SIG-M5 (cell line): Measurements from ENCODE around the gene SEC23B.
"Not testable (repeated sequence)": the region's sequence is repeated elsewhere in the genome, so short reads cannot be mapped to it uniquely, and the experiment has no call there.

ENCODE experiments used
- DNase-seq: peaks from one replicate; lab custom pipeline; 2025; lab: John Stamatoyannopoulos, UW

The SEC23B gene

DNA sequence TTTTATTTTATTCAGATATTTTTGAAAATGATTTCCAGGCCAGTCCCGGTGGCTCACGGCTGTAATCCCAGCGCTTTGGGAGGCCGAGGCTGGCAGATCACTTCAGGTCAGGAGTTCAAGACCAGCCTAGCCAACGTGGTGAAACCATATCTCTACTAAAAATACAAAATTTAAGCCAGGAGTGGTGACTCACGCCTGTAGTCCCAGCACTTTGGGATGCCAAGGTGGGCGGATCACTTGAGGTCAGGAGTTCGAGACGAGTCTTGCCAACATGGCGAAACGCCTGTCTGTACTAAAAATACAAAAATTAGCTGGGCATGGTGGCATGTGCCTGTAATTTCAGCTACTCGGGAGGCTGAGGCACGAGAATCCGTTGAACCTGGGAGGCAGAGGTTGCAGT is 19.0 kb downstream of the SEC23B start:
- not testable (repeated sequence) for DNase-seq

DNA sequence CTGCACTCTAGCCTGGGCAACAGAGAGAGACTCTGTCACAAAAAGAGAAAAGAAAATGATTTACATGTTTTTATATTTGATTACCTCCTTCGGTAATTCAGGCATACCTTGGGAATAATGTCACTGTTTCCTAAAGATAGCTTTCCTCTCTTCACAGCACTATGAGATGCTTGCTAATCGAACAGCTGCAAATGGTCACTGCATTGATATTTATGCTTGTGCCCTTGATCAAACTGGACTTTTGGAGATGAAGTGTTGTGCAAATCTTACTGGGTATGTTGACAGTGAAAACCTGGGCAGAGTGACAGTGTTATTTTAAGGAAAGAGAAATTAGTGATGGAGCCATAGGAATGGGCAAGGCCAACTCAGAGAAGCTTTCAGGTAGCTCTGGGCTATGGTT is 19.6 kb downstream of the SEC23B start:
- no peak for DNase-seq

DNA sequence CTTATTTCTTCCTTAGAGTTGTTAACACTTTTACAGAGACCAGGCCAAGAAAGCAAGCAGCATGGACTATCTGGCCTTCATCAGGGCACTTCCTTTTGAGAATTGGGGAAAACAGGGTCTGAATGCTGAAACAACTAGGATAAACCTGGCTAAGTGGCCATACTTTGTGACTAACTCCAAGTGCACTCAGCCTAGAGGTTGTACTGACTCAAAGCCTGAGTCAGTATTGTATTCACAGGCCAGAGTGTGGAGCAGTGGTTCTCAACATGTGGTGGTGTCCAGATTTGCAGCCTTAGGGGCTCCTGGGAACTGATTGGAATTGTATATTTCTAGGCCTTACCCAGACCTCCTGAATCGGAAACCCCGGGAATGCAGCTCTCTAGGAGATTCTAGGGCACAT is 20.1 kb downstream of the SEC23B start:
- DNase-seq: no peak

DNA sequence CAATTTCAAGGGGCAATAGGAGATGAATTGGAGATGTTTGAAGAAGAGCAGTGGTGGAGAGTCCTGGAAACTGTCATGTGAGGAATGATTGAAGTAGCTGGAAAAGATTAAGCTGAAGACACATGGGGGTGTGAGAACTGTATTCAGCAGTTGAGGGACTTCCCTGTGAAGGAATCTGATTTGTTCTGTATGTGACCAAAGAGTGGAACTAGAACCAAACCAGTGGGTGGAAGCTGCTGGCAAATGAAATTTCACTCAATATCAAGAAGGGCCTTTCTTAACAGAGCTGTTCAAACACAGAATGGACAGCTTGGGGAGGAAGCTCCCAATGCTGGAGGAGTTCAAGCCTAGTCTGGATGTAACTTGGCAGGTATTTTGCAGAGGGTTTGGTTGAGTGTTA is 21.3 kb downstream of the SEC23B start:
- no peak for DNase-seq

DNA sequence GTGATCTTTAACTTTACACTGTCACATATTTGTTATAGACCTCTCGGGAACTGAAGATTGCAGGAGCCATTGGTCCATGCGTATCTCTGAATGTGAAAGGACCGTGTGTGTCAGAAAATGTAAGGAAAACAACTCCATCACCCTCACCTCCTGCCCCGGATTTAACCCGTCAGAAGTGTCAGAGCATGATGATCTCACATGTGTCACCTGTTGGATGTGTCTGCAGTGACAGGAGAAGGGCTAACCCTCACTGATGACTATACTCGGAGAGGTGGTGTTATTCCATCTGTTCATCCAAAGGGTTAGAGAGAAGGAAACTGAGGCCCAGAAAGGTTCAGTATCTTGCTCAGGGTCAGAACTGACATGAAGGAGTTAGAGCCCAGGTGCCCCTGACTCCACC is 24.9 kb downstream of the SEC23B start:
- DNase-seq: no peak

DNA sequence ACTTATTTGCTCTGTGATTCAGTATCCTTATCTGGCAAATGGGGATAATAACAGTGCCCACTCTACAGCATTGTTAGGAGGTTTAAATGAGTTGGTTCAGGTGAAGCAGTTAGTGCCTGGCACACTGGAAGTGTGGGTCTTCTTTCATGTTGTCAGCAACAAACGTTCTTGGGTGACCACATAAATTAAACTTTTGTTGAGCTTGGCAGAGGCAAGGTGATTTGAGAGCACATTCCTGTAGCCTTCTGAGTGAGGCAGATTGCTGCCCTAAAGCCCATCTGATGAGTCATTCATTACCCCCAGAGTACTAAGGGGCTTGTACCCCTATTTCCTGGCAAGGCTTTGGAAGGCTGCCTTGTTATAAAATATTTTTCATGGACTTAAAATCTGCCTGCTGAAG is 25.8 kb downstream of the SEC23B start:
- no peak for DNase-seq

DNA sequence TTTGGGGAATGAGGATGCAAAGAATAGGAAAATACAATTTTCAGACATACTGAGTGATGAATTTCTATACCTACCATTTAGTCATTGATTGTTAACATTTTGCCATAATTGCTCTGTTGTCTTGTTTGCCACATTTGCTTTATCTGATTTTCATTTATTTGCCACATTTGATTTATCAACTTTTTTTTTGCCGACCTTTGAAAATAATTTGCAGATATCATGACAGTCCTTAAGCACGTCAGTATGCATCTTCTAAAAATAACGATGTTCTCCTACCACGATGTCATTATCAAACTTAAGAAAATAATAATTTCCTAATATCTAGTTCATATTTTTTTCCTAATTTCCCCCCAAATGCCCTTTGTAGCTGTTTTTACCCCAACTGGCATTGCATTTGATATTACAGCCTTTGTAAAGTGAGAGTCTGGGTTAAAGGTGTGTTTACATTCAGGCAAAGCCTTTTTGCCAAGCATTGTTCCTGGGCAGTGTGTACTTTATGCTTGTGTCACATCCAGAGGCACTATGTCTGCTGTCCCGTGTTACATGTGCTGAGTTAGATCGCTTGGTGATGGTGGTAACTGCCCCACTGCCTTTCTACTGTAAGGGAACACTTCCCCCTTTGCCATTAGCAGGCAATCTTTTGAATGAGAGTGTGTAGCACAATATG is 26.4 kb downstream of the SEC23B start:
- DNase-seq: no peak

DNA sequence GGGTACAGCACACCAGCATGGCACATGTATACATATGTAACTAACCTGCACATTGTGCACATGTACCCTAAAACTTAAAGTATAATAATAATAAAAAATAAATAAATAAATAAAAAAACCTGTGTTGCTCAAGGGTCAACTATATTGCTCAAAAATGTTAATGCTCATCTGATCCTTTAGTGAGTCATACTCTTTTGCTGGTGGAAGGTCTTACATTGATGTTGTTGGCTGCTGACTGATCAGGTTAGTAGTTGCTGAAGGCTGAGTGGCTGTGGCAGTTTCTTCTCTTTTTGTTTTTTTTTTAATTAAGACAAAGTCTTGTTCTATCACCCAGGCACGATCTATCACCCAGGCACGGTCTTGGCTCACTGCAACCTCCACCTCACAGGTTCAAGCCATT is 29.9 kb downstream of the SEC23B start:
- no peak for DNase-seq

DNA sequence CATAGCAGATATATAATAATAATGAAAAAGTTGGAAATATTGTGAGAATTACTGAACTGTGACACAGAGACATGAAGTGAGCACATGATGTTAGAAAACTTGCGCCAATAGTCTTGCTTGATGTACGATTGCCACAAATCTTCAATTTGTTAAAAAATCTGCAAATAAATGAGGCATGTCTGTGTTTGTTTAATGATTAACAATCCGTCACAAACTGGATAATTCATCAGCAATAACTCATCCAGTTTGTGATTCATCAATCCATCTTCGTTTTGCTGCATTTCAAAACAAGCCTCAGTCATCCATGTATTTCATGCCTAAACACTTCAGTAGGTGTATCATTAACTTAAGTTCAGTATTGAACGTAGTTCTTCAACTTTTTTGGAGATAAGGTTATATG is 34.0 kb downstream of the SEC23B start:
- no peak for DNase-seq

DNA sequence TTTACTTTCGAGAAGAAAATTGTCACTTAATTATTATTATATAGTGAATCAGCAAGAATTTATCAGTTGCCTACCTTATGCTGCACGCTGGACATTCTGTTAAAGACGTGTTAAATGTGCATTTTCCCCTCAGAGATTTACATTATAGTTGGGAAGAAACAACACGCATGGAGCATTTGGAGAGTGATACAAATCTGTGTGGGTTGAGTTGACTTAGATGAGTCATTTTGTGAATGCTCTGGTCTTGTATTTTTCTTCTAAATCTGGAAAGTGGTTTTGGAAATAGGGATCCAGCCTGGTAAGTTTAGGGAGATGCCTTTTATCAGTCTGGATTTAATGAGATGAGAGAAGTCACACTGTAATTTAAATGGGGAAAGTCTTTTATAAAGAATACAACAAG is 35.5 kb downstream of the SEC23B start:
- no peak for DNase-seq

DNA sequence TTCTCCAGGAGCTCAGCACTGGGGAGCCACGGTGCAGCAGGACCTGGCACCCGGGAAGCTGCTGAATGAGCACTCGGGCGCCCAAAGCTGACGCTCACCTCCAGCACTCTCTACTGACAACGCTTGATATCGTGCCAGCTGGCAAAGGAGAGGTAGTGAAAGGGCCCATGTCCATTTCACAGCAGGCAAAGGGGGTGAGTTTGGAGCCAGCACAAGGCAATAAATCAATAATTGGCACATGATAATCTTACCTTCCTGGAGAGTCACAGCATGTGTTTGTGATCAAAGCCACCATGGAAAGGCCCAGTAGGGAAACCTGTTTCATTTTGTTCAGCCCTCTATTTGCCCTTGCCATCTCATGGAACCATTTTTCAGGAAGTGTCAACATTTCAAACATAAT is 36.2 kb downstream of the SEC23B start:
- no peak for DNase-seq

DNA sequence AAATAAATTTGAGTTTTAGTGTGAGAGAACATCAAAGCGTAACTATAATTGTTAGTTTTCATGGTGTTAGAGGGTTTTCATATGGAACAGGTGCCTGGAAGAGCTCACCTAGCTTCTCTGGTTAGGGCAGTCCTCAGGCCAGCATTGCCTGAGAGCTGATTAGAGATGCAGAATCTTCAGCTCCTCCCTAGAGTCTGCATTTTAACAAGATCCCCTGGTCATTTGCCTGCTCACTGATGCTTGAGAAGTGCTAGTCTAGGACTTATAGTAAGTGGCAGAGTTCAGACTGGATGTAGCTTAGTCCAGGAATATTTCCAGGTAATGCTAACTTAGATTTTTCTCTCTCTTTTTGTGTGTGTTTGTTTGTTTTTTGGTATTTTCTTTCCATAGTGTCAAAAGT is 37.8 kb downstream of the SEC23B start:
- DNase-seq: no peak

DNA sequence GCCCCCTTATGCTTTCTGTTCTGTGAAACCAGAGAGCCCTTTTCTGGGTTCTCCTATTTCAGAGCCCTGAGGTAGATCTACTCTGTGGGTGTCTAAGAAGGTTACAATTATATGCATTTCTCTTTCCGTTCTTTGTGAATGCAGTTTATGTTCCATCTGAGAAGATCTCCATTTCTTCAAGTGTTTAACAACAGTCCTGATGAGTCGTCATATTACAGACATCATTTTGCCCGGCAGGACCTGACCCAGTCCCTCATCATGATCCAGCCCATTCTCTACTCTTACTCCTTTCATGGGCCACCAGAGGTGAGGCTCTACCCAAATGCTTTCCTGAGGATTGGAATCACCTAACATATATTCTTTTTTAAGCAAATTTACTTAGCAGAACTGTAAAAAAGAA is 40.7 kb downstream of the SEC23B start:
- DNase-seq: no peak

DNA sequence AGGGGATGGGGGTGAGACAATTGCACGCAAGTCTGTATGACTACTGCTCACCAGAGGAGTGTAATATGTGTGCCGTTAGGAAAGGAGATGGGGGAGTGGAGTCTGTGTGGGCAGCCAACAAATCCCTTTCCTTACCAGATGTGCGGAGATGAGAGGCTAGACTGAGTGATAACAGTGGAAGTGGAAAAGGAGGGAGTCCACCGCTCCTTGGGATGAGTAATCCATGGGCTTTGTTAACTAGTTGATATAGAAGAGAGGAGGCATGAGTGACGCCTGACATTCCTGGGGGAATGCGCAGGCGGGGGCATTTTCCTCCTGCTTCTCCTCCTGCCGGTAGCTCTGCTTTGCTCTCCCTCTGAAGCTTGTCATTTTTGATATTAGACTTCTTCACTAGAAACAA is 46.0 kb downstream of the SEC23B start:
- DNase-seq: no peak

DNA sequence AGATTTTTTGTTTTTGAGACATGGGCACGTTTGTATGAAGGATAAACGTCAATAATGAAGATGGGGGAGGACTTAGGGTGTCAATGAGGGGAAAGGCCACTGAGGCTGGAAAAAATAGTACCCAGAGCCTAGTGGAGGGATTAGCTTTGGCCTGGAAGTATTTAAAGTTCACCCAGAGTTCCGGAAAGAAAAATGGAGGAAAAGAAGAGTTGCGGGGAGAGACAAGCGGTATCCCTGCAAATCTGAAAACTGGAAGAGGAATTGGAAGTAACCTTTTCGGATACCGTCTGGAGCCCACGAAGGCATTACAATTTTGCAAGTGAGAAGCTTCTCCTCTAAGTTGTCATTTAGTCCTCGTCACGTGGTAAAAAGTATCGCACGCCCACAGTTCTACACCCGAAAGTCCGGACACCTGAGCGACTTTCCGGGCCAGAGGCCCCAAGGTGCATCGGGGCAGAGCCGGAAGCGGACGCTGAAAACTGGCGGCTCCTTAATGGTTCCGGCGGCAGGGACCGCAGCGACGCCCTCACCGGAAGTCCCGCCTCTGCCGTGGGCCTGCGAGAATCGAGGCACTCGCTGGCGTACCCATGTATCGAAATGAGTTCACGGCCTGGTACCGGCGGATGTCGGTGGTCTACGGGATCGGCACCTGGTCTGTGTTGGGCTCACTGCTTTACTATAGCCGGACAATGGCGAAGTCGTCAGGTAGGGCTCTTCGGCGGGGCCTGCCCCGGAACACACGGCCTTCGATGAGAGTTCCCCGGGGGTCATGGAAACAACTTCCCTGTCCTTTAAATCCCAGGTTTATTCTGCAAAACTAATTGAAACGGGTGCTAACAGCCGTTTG is 59.4 kb downstream of the SEC23B start, which contains the start of gene SMIM26:
Gene SMIM26, plus strand, starts transcription at position 541 of the 847 bp plus-strand sequence. Its CDS starts 47 bp downstream, at position 588.
- DNase-seq: peak; percentile 45

DNA sequence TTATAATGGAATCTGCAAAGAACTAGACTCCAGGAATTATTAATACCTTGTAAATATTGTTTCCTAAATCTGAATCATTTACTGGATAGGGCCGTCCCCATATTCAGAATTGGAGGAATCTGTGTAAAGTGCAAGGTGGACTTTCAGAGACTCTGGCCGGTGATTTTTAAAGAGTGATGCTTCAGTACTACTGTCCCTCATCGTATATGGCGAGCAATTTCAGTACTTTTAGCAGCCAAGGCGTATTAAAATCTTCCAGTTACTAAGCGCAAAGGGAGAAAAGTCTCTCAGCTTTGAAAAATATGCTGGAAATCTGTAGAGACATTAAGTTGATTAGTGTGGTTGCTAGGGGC is 60.0 kb downstream of the SEC23B start:
- DNase-seq: no peak

DNA sequence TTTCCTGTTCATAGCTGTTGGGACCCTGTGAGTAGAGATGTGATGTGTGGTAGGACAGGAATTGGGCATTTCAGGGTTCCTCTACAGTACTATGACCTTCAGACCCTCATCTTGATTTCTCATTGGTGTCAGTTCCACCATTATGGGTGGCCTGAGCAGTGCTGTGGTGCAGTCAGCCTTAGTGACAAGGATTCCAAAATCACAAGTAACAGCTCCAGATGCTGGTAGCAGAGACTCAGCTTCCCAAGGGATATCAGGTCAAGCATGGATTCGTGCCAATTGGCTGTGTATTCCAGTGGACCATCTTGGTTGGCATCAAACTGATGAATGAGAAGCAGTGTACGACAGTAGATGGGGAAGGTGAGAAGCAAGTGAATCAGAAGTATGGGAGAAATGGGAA is 63.3 kb downstream of the SEC23B start:
- DNase-seq: no peak

DNA sequence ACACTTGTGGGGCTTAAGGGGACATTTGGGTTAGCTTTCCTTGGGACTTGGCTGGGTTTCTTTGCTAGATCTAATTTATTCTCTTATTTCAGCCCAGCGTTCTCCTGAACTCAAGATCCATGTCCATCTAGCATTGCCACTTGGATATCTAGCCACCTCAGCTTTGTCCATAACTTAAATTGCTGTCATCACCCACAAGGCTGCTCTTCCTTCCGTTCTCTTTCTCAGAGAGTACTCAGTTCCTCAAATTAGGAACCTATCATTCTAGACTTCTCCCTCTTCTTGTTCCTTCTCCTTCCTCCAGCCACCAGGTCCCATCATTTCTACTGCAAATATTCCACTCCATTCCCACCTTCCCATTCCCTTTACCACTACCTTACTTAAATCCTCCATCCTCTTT is 63.8 kb downstream of the SEC23B start:
- DNase-seq: peak; percentile 7

DNA sequence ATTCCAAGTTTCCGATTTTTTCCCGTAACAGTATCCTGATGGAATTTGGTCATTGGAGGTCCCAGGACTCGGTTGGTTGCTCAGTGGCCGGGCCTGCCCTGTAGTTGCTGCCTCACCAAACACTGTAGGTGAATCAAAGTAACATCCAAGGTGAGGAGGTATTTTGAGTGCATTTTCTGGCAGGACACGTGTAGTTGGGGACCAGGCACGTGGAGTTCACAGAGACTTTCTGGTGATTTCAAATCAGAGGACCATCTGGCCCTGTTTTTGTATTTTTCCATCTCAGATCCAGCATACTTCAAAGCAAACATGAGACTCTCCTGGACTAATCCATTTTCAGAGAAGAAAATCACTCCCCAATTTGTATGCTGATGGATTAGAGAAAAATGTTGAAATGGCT is 70.2 kb downstream of the SEC23B start:
- DNase-seq: no peak

DNA sequence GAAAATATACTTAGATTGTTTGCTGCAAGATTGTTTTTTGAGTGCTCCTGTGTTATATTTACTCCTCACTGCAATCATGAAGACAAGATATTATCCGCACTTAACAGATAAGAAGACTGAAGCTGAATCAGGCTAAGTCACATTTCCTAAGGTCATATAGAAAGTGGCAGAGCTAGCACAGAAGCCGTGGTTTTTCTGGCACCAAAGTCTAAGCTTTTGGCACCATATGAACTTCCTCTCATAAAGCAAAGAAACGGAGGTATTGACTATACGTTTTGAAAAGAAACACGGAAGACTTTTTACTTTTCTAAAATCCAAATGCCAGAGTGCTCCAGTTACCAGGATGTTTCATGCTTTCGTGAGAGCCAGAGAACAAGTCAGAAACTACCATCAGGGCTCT is 70.8 kb downstream of the SEC23B start:
- no peak for DNase-seq

DNA sequence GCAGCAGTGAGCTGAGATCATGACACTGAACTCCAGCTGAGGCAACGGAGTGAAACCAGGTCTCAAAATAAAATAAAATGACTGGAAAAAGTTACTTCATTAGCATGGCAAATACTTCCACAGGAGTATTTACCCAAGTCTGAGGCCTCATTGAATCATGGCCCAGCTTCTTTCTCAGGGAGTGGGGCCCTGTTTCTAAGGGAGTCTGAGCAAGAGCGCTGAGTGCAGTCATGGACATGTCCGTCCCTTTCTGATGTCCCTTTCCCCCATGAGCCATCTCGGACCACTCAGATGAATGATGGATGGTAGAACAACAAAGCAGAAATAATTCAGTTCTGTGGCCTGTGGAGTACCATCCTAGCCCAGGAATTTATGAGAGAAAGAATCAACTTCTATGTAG is 72.3 kb downstream of the SEC23B start:
- DNase-seq: no peak

DNA sequence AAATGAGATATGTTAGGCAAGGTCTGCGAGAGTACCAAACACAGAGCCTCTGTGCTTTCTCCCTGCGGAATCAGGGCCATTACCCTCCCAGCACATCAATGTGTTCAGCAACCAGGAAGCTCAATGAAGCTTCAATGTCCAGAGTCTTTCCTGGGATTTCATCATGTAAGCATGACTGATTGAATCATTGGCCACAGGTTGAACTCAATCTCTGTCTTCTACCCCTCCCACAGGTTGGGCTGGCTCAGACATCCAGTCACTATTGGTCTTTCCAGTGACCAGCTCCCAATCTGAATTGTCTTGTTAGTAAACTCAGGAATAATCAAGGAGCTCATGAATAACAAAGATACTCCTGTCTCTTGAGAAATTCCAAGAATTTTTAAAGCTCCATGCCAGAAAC is 77.4 kb downstream of the SEC23B start:
- DNase-seq: no peak

DNA sequence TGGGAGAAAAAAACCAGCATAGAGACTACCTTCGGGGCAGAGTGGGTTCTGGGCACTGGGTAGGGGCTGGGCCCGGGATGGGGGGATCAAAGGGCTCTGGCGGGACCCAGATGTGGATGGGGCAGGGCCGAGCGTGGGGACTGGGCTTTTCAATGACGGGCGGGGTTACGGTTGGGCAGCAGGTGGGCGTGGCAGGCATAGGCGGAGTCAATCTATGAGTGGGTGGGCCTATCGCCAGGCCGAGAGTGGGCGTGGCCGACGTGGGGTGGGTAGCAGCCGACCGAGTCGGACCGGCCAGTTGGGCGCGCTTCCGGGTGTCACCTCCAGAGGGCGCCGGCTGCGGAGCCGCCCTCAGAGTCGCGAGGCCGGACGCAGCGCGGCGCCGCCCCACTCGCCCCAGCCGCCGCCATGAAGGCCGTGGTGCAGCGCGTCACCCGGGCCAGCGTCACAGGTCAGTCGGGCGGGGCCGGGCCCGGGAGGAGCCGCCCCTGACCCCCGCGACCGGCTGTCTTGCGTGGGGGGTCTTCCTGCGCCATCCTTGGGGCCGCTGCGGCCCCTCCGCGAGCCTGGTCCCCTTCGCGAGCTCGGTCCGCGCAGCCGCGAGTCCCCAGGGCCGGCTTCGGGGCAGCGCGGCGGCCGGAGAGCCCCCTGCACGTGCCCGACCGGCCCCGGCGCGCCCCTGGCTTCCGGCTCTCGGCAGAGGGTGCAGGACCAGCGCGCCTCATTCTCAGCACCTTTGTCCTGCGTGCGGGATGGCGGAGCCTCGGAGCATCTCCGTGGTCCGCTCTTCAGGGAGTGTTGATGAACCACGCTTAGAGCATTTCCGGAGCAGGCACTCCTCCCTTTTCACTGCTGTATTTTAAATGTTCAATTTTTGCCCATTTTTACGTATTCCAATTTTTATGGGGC is 80.2 kb downstream of the SEC23B start, which contains the start of gene DTD1:
Gene DTD1, plus strand, starts transcription at position 390 of the 909 bp plus-strand sequence. Its CDS starts 19 bp downstream, at position 409.
- no peak for DNase-seq
